Right atrium auricular region (tissue), 2 donors: ENCODE data around the gene RAE1. TPM values are rescaled to one million over a fixed set of nuclear protein-coding genes. Genes with fewer than 3 reads are reported as not detected.

ENCODE experiments used
- DNase-seq: peaks from one replicate; pipeline ENCODE4 v3.0.0-alpha.2; 2019; ENCODE audit warnings: low spot score
- H3K27ac ChIP-seq, 2 donors: fragments of 200-600 bp; sonication (generic); 1 replicate in 1 of 2; 2 replicates in 1 of 2; pipeline ENCODE4 v1.5.1; 2016 to 2019
- H3K27me3 ChIP-seq, 2 donors: fragments of 200-600 bp; sonication (generic); one replicate each; pipeline versions ENCODE4 v1.5.1 to v1.6.0; 2017 to 2019
- H3K36me3 ChIP-seq: fragments of 200-600 bp; sonication (generic); one replicate; pipeline ENCODE4 v1.5.1; 2016
- H3K4me1 ChIP-seq, 2 donors: fragments of 200-600 bp; sonication (generic); one replicate each; pipeline versions ENCODE4 v1.5.1 to v1.6.0; 2017 to 2019
- H3K4me3 ChIP-seq, 2 donors: fragments of 200-600 bp; sonication (generic); 1 replicate in 1 of 2; 2 replicates in 1 of 2; pipeline ENCODE4 v1.5.1; 2017 to 2019; ENCODE audit warnings: mild to moderate bottlenecking in 1 of 2, moderate library complexity in 1 of 2
- H3K9me3 ChIP-seq, 2 donors: fragments of 200-600 bp; sonication (generic); one replicate each; pipeline ENCODE4 v1.5.1; 2019
- CTCF ChIP-seq, 2 donors: fragments of 200-600 bp; sonication (generic); IDR thresholded peaks; one replicate each; pipeline ENCODE4 v1.5.1; 2019; ENCODE audit warnings: antibody characterized with exemption in 2 of 2
- total RNA-seq, 2 donors: library from RNA; depleted of rRNA; stranded (reverse); fragments of >200 nt; gene quantifications; one replicate each; pipeline ENCODE4 v1.1.0, GENCODE V29; 2016

RAE1 gene
- total RNA-seq, 2 donors from 2014 or later = 11.6 to 11.8 TPM

- peaks cover 0 to 94% of the 10 kb centered on the region in 2 donors for H3K4me1 ChIP-seq
- H3K4me3 ChIP-seq = peak overlapping the region in 1 of 2 donors; percentile 20
- no peak for TF ChIP-seq CTCF (IDR thresholded peaks at IDR 0.05)
- H3K9me3 ChIP-seq = no peaks in the 10 kb centered on the region
- H3K36me3 ChIP-seq = peaks cover 68% of the 10 kb centered on the region
- DNase-seq = no peak
- peak overlapping the region; percentile 61 to 92 for H3K27ac ChIP-seq
- no peaks in the 10 kb centered on the region for H3K27me3 ChIP-seq
These were observed 48.0 kb downstream of the RAE1 start for GRCh38 chr20:57398901-57399535.

GRCh38 chr20:57399587-57400155 lies 48.6 kb downstream of the RAE1 start:
- H3K27ac ChIP-seq = peak overlapping the region; percentile 61 to 92
- no peak overlapping the region for H3K4me3 ChIP-seq
- no peaks in the 10 kb centered on the region for H3K9me3 ChIP-seq
- H3K27me3 ChIP-seq = no peaks in the 10 kb centered on the region
- TF ChIP-seq CTCF (IDR thresholded peaks at IDR 0.05) = no peak
- peaks cover 0 to 94% of the 10 kb centered on the region in 2 donors for H3K4me1 ChIP-seq
- no peak for DNase-seq
- H3K36me3 ChIP-seq = peaks cover 68% of the 10 kb centered on the region

GRCh38 chr20:57400231-57400701 lies 49.2 kb downstream of the RAE1 start:
- DNase-seq = no peak
- Histone ChIP-seq H3K27ac (peak overlapping the region; percentile 61 to 92), H3K9me3 (no peaks in the 10 kb centered on the region), H3K27me3 (no peaks in the 10 kb centered on the region), H3K36me3 (peaks cover 69% of the 10 kb centered on the region), H3K4me1 (peaks cover 0 to 93% of the 10 kb centered on the region in 2 donors), H3K4me3 (no peak overlapping the region)
- TF ChIP-seq CTCF (IDR thresholded peaks at IDR 0.05) = peak in 1 of 2 donors; percentile 22

- DNase-seq = no peak
- peaks cover 77% of the 10 kb centered on the region for H3K36me3 ChIP-seq
These were observed 49.9 kb downstream of the RAE1 start for GRCh38 chr20:57400821-57401564.

GRCh38 chr20:57401565-57401918 lies 50.5 kb downstream of the RAE1 start:
- H3K9me3 ChIP-seq = no peaks in the 10 kb centered on the region
- H3K27ac ChIP-seq = peak overlapping the region in 1 of 2 donors; percentile 92
- no peak for TF ChIP-seq CTCF (IDR thresholded peaks at IDR 0.05)
- H3K27me3 ChIP-seq = no peaks in the 10 kb centered on the region
- no peak for DNase-seq
- no peak overlapping the region for H3K4me3 ChIP-seq
- H3K4me1 ChIP-seq = peaks cover 0 to 93% of the 10 kb centered on the region in 2 donors
- H3K36me3 ChIP-seq = peaks cover 78% of the 10 kb centered on the region

More at GRCh38 chr20:57400821-57401564, 49.9 kb downstream of the RAE1 start:
- no peaks in the 10 kb centered on the region for H3K27me3 ChIP-seq
- H3K4me3 ChIP-seq = no peak overlapping the region
- TF ChIP-seq CTCF (IDR thresholded peaks at IDR 0.05) = no peak
- peaks cover 0 to 93% of the 10 kb centered on the region in 2 donors for H3K4me1 ChIP-seq
- H3K27ac ChIP-seq = peak overlapping the region in 1 of 2 donors; percentile 92
- H3K9me3 ChIP-seq = no peaks in the 10 kb centered on the region
